Stimulated activated naive CD8-positive, alpha-beta T cell treated with anti-CD3 and anti-CD28 coated beads, Interleukin-15, Interleukin-2, amounts not matched to agents 100 ng/mL and 50 ng/mL, for 24 hours (primary cell): Measurements from ENCODE around the gene ACSL6.

Experiments used
- H3K27ac Mint-ChIP-seq: one replicate; pipeline ENCODE4 v1.8.0; 2021; ENCODE audit warnings: mild to moderate bottlenecking, mixed read lengths
- H3K27me3 Mint-ChIP-seq: one replicate; pipeline ENCODE4 v1.8.0; 2021; ENCODE audit warnings: mixed read lengths
- H3K36me3 Mint-ChIP-seq: one replicate; pipeline ENCODE4 v1.8.0; 2021; ENCODE audit warnings: low read depth, mixed read lengths
- H3K4me1 Mint-ChIP-seq: one replicate; pipeline ENCODE4 v1.8.0; 2021; ENCODE audit warnings: low read depth, mixed read lengths
- H3K4me3 Mint-ChIP-seq: one replicate; pipeline ENCODE4 v1.8.0; 2021; ENCODE audit warnings: mild to moderate bottlenecking, mixed read lengths
- H3K9me3 Mint-ChIP-seq: one replicate; pipeline ENCODE4 v1.8.0; 2021; ENCODE audit warnings: mixed read lengths

The ACSL6 gene

GRCh38 chr5:132013006-132013689, 1.7 kb upstream of the ACSL6 start:
- Mint-ChIP-seq H3K4me1 (peaks cover 47% of the 10 kb centered on the region), H3K27me3 (peaks cover 59% of the 10 kb centered on the region), H3K9me3 (no peaks in the 10 kb centered on the region), H3K36me3 (no peaks in the 10 kb centered on the region), H3K27ac (no peak overlapping the region), H3K4me3 (no peak overlapping the region)

GRCh38 chr5:132012371-132013005, 1.0 kb upstream of the ACSL6 start:
- Mint-ChIP-seq H3K9me3 (no peaks in the 10 kb centered on the region), H3K27me3 (peaks cover 54% of the 10 kb centered on the region), H3K4me3 (peak overlapping the region; percentile 71), H3K4me1 (peaks cover 47% of the 10 kb centered on the region), H3K27ac (peak overlapping the region; percentile 38), H3K36me3 (no peaks in the 10 kb centered on the region)

- Mint-ChIP-seq H3K27me3 (peaks cover 44% of the 10 kb centered on the region), H3K4me3 (peak overlapping the region; percentile 83), H3K36me3 (no peaks in the 10 kb centered on the region), H3K9me3 (no peaks in the 10 kb centered on the region), H3K4me1 (peaks cover 38% of the 10 kb centered on the region), H3K27ac (peak overlapping the region; percentile 71)
These were observed 353 bp downstream of the ACSL6 start for GRCh38 chr5:132010989-132011621.

DNA sequence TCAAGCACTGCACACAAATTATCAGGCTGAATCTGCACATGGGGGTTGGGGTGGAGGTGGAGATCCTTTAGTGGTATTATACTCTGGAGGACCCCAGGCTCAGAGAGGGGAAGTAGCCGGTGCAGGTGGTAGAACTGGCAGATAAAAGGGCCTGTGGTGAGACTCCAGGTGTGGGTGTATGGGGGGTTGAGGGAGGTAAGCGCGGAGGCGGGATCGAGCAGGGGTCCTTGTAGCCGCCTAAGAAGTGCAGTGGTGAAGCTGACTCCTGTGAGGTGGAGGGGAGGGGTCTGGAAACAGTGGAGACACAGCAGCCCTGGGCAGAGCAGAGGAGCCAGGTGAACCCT, 841 bp downstream of the ACSL6 start:
- no peaks in the 10 kb centered on the region for H3K9me3 Mint-ChIP-seq
- H3K4me3 Mint-ChIP-seq = peak overlapping the region; percentile 83
- H3K27me3 Mint-ChIP-seq = peaks cover 39% of the 10 kb centered on the region
- peaks cover 36% of the 10 kb centered on the region for H3K4me1 Mint-ChIP-seq
- no peaks in the 10 kb centered on the region for H3K36me3 Mint-ChIP-seq
- H3K27ac Mint-ChIP-seq = peak overlapping the region; percentile 71

DNA sequence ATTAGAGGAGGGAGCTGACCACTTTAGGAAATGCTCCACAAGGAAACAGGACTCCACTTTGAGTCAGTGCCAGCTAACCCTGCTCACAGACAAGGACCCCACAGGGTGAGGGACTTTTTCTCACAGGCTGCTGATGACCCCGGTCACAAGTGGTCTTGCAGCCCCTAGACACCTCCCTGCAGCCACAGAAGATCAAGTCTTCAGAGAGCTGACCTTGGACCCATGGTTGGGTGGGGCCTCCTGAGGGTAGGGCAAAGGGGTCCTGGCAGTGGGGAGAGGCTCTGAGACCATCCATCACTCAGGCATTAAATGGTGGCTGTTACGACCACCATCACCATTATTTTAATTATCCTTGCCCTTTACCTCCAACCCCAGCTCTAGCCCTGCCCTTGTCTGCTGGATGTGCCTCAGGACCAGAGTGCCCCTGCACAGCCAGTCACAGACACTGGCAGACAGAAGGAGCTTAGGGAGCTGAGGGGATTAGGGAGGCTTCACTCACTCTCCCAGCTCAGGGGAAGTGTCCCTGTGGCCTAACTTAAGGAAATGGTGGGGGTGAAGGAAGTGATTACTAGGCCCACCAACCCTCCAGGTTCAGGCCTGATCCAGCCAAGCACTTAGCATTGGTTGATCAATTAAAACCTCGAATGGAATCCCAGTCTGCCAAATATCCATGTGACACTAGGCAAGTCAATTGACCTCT, 1.6 kb downstream of the ACSL6 start:
- no peaks in the 10 kb centered on the region for H3K9me3 Mint-ChIP-seq
- H3K4me1 Mint-ChIP-seq = peaks cover 36% of the 10 kb centered on the region
- H3K36me3 Mint-ChIP-seq = no peaks in the 10 kb centered on the region
- H3K4me3 Mint-ChIP-seq = peak overlapping the region; percentile 83
- no peak overlapping the region for H3K27ac Mint-ChIP-seq
- H3K27me3 Mint-ChIP-seq = peaks cover 32% of the 10 kb centered on the region

DNA sequence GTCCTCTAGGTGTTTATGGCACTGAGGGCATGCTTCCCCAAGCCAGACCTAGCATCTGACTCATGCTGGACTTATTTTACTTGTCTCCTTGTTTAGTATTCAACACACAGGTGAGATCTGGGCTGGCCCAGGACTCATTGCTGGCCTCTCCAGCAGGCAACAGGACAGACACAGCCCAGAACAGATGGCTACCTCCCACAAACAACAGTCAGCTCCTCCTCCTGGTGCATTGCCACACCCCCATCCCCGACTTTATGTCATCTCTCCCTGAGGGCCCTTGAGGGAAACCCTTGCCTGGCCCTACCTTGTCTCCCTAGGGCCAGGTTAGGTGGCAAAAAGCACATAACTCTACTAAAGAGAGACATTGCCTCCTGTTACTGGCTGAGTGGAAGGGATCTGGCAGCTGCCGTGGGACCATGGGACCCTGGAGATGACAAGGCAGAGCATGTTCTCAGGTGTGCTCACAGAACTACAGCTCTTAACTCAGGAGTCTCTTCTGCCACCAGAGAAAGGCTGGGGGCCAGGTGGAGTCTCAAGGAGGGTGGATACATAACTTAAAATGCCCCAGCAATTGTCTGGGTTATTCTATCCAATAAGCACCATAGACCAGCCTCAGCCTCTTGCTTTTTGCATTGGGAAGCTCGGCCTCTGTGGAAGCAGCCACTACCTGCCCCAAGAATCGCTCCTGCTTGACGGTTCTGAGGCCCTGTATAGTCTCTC, 2.3 kb downstream of the ACSL6 start:
- Mint-ChIP-seq H3K9me3 (no peaks in the 10 kb centered on the region), H3K27ac (no peak overlapping the region), H3K4me3 (peak overlapping the region; percentile 42), H3K4me1 (peaks cover 36% of the 10 kb centered on the region), H3K27me3 (peaks cover 26% of the 10 kb centered on the region), H3K36me3 (no peaks in the 10 kb centered on the region)

- no peaks in the 10 kb centered on the region for H3K36me3 Mint-ChIP-seq
- no peak overlapping the region for H3K4me3 Mint-ChIP-seq
- no peaks in the 10 kb centered on the region for H3K9me3 Mint-ChIP-seq
- H3K27ac Mint-ChIP-seq = no peak overlapping the region
- H3K27me3 Mint-ChIP-seq = peaks cover 19% of the 10 kb centered on the region
- peaks cover 36% of the 10 kb centered on the region for H3K4me1 Mint-ChIP-seq
These were observed 3.3 kb downstream of the ACSL6 start for GRCh38 chr5:132008163-132008473.

DNA sequence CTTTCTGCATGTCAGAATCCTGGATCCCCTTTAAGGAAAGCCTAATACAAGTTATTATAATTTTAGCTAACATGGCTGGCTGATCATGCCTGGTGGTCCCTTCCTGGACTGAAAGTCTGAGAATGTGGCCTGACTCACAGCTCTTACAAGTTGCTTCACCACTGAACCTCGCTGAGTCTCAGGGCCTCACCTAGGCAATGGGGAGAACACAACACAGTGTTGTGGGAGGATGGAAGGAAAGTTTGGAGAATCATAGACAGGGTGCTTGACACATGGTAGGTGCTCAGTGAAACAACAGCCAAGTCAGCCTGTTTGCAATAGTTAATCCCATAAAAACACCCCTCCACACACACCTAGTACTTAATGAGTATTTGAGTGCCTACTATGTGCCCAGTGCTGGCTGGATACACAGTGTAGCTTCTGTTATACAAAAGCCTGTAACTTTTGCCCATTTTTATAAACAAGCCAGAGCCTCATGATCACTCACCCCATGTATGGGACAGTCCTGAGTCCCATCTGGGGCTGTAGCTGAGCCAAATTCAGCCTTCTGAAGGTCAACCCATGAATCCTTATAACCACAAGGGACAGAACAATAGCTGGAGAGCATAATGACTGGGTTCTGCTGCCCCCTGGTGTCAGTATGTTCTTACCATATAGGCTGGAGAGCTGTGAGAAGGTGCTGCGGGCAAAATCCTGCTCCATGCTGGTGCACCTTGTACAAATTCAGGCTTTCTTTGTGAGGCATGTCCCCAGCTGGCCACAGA, 3.9 kb downstream of the ACSL6 start:
- Mint-ChIP-seq H3K4me3 (no peak overlapping the region), H3K36me3 (no peaks in the 10 kb centered on the region), H3K4me1 (peaks cover 38% of the 10 kb centered on the region), H3K27me3 (peaks cover 17% of the 10 kb centered on the region), H3K27ac (peak overlapping the region; percentile 85), H3K9me3 (no peaks in the 10 kb centered on the region)

GRCh38 chr5:132006331-132007120, 4.9 kb downstream of the ACSL6 start:
- H3K4me1 Mint-ChIP-seq = peaks cover 41% of the 10 kb centered on the region
- H3K27me3 Mint-ChIP-seq = peaks cover 12% of the 10 kb centered on the region
- H3K4me3 Mint-ChIP-seq = no peak overlapping the region
- no peak overlapping the region for H3K27ac Mint-ChIP-seq
- no peaks in the 10 kb centered on the region for H3K36me3 Mint-ChIP-seq
- no peaks in the 10 kb centered on the region for H3K9me3 Mint-ChIP-seq

- peaks cover 10% of the 10 kb centered on the region for H3K27me3 Mint-ChIP-seq
- no peaks in the 10 kb centered on the region for H3K9me3 Mint-ChIP-seq
- H3K27ac Mint-ChIP-seq = no peak overlapping the region
These were observed 5.9 kb downstream of the ACSL6 start for GRCh38 chr5:132005591-132005990.

GRCh38 chr5:132003982-132004381, 7.5 kb downstream of the ACSL6 start:
- H3K9me3 Mint-ChIP-seq = no peaks in the 10 kb centered on the region
- no peak overlapping the region for H3K4me3 Mint-ChIP-seq
- no peaks in the 10 kb centered on the region for H3K36me3 Mint-ChIP-seq
- peaks cover 1% of the 10 kb centered on the region for H3K27me3 Mint-ChIP-seq
- peaks cover 49% of the 10 kb centered on the region for H3K4me1 Mint-ChIP-seq
- no peak overlapping the region for H3K27ac Mint-ChIP-seq

More at GRCh38 chr5:132005591-132005990, 5.9 kb downstream of the ACSL6 start:
- Mint-ChIP-seq H3K4me1 (peaks cover 44% of the 10 kb centered on the region), H3K4me3 (no peak overlapping the region), H3K36me3 (no peaks in the 10 kb centered on the region)

DNA sequence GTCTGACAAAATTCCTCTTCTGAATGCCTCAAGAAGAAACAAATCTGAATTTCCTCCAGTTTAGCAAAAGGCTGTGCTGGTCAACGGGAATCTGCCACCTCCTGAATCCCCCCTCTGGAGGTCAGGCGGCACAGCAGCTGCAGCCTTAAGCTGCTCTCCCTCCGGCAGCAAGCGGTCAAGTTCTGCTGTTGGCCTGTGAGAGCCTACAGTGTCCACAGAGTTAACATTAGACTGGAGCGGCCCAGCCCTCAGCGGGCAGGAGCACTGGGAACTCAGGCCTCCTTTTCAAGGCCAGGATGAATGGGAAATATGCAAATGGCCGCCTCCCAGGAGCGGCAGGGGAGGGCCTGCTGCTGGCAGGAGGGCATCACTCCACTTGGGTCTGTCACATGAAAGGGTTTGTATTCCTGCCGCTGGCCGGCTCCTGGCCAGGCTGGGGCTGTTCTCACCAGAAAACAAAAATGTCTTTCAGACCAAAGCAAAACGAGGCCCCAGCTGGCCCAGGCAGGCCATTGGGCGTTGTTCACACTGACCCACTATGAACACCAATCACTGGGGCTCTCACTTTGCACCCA, 8.2 kb downstream of the ACSL6 start:
- no peak overlapping the region for H3K4me3 Mint-ChIP-seq
- H3K27ac Mint-ChIP-seq = no peak overlapping the region
- H3K36me3 Mint-ChIP-seq = no peaks in the 10 kb centered on the region
- no peaks in the 10 kb centered on the region for H3K27me3 Mint-ChIP-seq
- H3K4me1 Mint-ChIP-seq = peaks cover 48% of the 10 kb centered on the region
- H3K9me3 Mint-ChIP-seq = no peaks in the 10 kb centered on the region

- no peaks in the 10 kb centered on the region for H3K9me3 Mint-ChIP-seq
- H3K36me3 Mint-ChIP-seq = no peaks in the 10 kb centered on the region
- peaks cover 43% of the 10 kb centered on the region for H3K4me1 Mint-ChIP-seq
- H3K27me3 Mint-ChIP-seq = no peaks in the 10 kb centered on the region
- no peak overlapping the region for H3K27ac Mint-ChIP-seq
- H3K4me3 Mint-ChIP-seq = no peak overlapping the region
These were observed 8.7 kb downstream of the ACSL6 start for GRCh38 chr5:132002757-132003156.
